Measurements from ENCODE around the gene DYSF. TPM values are rescaled to one million over a fixed set of nuclear protein-coding genes. Genes with fewer than 3 reads are reported as not detected.

DYSF gene
- total RNA-seq, 1 donor from 2014 or later: 23.2 TPM

GRCh38 chr2:71502941-71503738 is 49.8 kb downstream of the DYSF start:
- DNase-seq: no peak

- no peak for DNase-seq
Measured at GRCh38 chr2:71503837-71504236, 50.5 kb downstream of the DYSF start.

GRCh38 chr2:71504611-71505010 is 51.2 kb downstream of the DYSF start:
- no peak for DNase-seq

GRCh38 chr2:71505086-71505769 is 51.9 kb downstream of the DYSF start:
- DNase-seq: no peak

- DNase-seq: no peak
Measured at GRCh38 chr2:71505770-71506140, 52.4 kb downstream of the DYSF start.

GRCh38 chr2:71506222-71507153 is 53.1 kb downstream of the DYSF start:
- DNase-seq: no peak

- no peak for DNase-seq
Measured at GRCh38 chr2:71507476-71507875, 54.1 kb downstream of the DYSF start.

- no peak for DNase-seq
Measured at GRCh38 chr2:71510196-71510807, 56.9 kb downstream of the DYSF start.

GRCh38 chr2:71510938-71511337 is 57.6 kb downstream of the DYSF start:
- no peak for DNase-seq

GRCh38 chr2:71511776-71512175 is 58.4 kb downstream of the DYSF start:
- no peak for DNase-seq

GRCh38 chr2:71512386-71512785 is 59.0 kb downstream of the DYSF start:
- DNase-seq: no peak

- no peak for DNase-seq
Measured at GRCh38 chr2:71513096-71513495, 59.7 kb downstream of the DYSF start.

- DNase-seq: no peak
Measured at GRCh38 chr2:71513721-71514120, 60.4 kb downstream of the DYSF start.

GRCh38 chr2:71516253-71516888 is 63.0 kb downstream of the DYSF start:
- no peak for DNase-seq

GRCh38 chr2:71517851-71518250 is 64.5 kb downstream of the DYSF start:
- DNase-seq: no peak

- DNase-seq: no peak
Measured at GRCh38 chr2:71521436-71521950, 68.1 kb downstream of the DYSF start.

GRCh38 chr2:71524476-71524875 is 71.1 kb downstream of the DYSF start:
- no peak for DNase-seq

GRCh38 chr2:71526141-71526540 is 72.8 kb downstream of the DYSF start:
- DNase-seq: no peak

GRCh38 chr2:71526975-71527374 is 73.6 kb downstream of the DYSF start:
- DNase-seq: no peak

- no peak for DNase-seq
Measured at GRCh38 chr2:71528131-71528591, 74.8 kb downstream of the DYSF start.

GRCh38 chr2:71528749-71529148 is 75.4 kb downstream of the DYSF start:
- no peak for DNase-seq

Data from skin of body (tissue), 2 donors.